Type B pancreatic cell (in vitro differentiated cells): ENCODE results near the gene KRT82. TPM values are rescaled to one million over a fixed set of nuclear protein-coding genes. Genes with fewer than 3 reads are reported as not detected.

Experiments used
- DNase-seq: peaks from one replicate; pipeline ENCODE4 v3.0.0; 2021; ENCODE audit warnings: mixed read lengths; ENCODE audit not compliant: unreplicated experiment; ENCODE audit errors: extremely low spot score
- H3K27ac Mint-ChIP-seq: 2 replicates; pipeline ENCODE4 v1.8.0; 2021; ENCODE audit warnings: mild to moderate bottlenecking, mixed read lengths
- H3K27me3 Mint-ChIP-seq: 2 replicates; pipeline ENCODE4 v1.8.0; 2021; ENCODE audit warnings: mixed read lengths
- H3K36me3 Mint-ChIP-seq: 2 replicates; pipeline ENCODE4 v1.8.0; 2021; ENCODE audit warnings: mixed read lengths
- H3K4me1 Mint-ChIP-seq: one replicate; pipeline ENCODE4 v1.8.0; 2021; ENCODE audit warnings: mixed read lengths; ENCODE audit not compliant: unreplicated experiment
- H3K4me3 Mint-ChIP-seq: 2 replicates; pipeline ENCODE4 v1.8.0; 2021; ENCODE audit warnings: mild to moderate bottlenecking, mixed read lengths
- H3K9me3 Mint-ChIP-seq: 2 replicates; pipeline ENCODE4 v1.8.0; 2021; ENCODE audit warnings: mixed read lengths
- total RNA-seq: library from RNA; stranded (reverse); gene quantifications from 2 replicates; pipeline ENCODE4 v1.2.1, GENCODE V29; 2021; ENCODE audit warnings: low replicate concordance
- TF ChIP-seq, protein P1 (sequence below): fragments of 200-600 bp; sonication (generic); conservative IDR thresholded peaks from 2 replicates; pipeline ENCODE4 v1.5.0; 2021; ENCODE audit warnings: antibody characterized with exemption, mild to moderate bottlenecking

The KRT82 gene
- total RNA-seq, 1 donor from 2014 or later: not detected

DNA sequence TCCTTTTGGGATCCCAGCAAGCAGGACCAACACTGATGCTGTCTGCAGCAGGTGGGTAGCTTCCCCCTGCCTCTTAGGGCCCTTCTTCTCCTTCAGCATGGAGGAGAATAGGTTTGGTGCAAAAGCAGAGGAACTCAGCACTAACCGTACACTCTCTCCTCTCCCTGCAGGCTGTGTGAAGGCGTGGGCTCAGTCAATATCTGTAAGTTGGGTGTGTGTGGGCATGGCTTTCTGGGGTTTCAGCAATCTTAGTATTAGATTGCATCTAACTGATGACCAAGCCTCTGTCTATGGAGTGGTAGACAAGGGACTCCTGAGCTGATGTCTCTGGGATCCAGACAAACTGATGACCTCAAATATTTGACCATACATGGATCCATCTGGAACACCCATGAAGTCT lies 53.2 kb downstream of the KRT82 start:
- Mint-ChIP-seq H3K4me1 (peaks cover 10% of the 10 kb centered on the region), H3K27ac (no peak overlapping the region), H3K4me3 (no peak overlapping the region), H3K27me3 (peaks cover 21% of the 10 kb centered on the region), H3K9me3 (no peaks in the 10 kb centered on the region), H3K36me3 (no peaks in the 10 kb centered on the region)
- TF ChIP-seq, protein P1, sequence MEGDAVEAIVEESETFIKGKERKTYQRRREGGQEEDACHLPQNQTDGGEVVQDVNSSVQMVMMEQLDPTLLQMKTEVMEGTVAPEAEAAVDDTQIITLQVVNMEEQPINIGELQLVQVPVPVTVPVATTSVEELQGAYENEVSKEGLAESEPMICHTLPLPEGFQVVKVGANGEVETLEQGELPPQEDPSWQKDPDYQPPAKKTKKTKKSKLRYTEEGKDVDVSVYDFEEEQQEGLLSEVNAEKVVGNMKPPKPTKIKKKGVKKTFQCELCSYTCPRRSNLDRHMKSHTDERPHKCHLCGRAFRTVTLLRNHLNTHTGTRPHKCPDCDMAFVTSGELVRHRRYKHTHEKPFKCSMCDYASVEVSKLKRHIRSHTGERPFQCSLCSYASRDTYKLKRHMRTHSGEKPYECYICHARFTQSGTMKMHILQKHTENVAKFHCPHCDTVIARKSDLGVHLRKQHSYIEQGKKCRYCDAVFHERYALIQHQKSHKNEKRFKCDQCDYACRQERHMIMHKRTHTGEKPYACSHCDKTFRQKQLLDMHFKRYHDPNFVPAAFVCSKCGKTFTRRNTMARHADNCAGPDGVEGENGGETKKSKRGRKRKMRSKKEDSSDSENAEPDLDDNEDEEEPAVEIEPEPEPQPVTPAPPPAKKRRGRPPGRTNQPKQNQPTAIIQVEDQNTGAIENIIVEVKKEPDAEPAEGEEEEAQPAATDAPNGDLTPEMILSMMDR: no peak
- DNase-seq: no peak

DNA sequence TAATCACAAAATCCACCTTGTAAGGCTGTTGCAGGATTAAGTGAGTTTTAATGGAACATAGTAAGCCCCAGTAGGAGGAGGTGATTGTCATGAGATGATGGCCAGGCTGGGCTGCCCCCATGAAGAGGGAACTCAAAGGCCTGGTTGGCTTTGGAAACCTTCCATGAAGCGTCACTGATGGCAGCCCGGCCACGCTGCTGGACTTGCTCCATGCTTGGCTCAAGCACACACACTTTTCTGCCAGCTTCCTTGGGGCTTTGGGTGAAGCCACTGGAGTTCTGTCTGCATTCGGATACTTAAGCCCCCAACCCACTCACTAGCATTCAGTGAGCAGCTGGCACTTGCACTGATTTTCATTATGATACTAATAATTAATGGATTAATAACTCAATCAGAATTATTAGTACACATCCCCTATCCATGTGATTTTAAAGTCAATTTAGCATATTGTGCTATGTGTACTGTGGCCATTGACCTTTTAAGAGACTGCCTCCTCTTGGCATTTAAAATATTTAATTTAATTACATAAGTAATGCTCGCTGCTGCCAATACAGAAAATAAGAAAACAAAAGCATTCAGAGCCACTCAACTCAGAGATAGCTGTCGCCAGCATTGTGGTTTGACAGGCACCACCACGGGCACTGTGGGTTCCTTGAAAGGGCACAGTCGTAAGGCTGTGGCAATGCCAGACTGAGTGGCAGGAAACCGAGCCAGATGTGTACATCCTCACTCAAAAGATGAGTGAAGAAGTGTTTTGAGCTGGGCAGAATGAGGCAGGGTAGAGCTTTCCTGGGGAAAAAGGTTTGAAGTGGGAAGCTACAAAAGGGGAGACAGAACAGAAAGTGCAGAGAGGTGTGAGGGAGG lies 54.7 kb downstream of the KRT82 start:
- Mint-ChIP-seq H3K9me3 (no peaks in the 10 kb centered on the region), H3K36me3 (no peaks in the 10 kb centered on the region), H3K27me3 (peaks cover 16% of the 10 kb centered on the region), H3K4me3 (no peak overlapping the region), H3K27ac (no peak overlapping the region), H3K4me1 (peaks cover 10% of the 10 kb centered on the region)
- TF ChIP-seq, protein P1: no peak
- no peak for DNase-seq

DNA sequence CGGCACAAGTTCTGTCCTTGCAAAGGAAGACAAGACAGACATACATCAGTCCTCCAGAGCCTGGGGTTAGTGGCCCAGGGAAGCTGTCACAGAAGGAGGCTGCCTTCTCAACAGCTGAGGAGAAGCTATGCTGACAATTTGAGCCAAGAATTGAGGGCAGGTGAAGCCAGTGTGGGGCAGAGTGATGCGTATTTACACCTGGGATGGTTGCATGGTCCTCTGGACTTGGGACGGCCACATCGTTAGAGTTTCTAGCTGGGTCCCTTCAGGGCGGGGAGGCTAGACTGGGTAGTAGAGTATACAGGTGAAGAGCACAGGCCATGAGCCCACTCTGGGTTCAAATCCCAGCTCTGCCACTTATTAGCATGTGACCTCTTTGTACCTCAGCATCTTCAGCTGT lies 55.3 kb downstream of the KRT82 start:
- Mint-ChIP-seq H3K4me1 (peaks cover 16% of the 10 kb centered on the region), H3K36me3 (no peaks in the 10 kb centered on the region), H3K4me3 (no peak overlapping the region), H3K27me3 (peaks cover 16% of the 10 kb centered on the region), H3K27ac (no peak overlapping the region), H3K9me3 (no peaks in the 10 kb centered on the region)
- no peak for DNase-seq
- TF ChIP-seq, protein P1: no peak

GRCh38 chr12:52350021-52350620 lies 56.0 kb downstream of the KRT82 start:
- no peaks in the 10 kb centered on the region for H3K36me3 Mint-ChIP-seq
- peaks cover 16% of the 10 kb centered on the region for H3K27me3 Mint-ChIP-seq
- no peaks in the 10 kb centered on the region for H3K9me3 Mint-ChIP-seq
- no peak overlapping the region for H3K27ac Mint-ChIP-seq
- peaks cover 20% of the 10 kb centered on the region for H3K4me1 Mint-ChIP-seq
- TF ChIP-seq, protein P1: no peak
- no peak overlapping the region for H3K4me3 Mint-ChIP-seq
- no peak for DNase-seq

DNA sequence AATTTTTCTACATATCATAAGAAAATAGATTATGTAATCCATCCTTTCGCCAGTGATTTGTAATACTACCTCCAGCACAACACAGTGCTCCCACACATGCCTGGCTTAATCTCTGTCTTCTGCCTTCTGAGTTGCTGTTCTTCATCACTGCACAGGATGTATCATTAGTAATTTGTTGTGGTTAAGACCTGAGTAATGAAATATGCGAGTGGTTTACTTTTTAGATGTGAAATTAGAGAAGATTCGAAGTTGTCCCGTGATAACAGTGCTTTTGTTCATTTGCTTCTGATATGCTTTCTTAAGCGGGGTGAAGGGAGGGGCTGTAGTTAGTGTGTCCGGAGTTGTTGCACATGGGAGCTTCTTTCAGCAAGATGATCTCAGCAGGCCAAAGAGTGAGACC lies 56.9 kb downstream of the KRT82 start:
- TF ChIP-seq, protein P1: no peak
- H3K27me3 Mint-ChIP-seq: peaks cover 14% of the 10 kb centered on the region
- peaks cover 21% of the 10 kb centered on the region for H3K4me1 Mint-ChIP-seq
- no peak overlapping the region for H3K27ac Mint-ChIP-seq
- H3K4me3 Mint-ChIP-seq: no peak overlapping the region
- no peak for DNase-seq
- no peaks in the 10 kb centered on the region for H3K9me3 Mint-ChIP-seq
- H3K36me3 Mint-ChIP-seq: no peaks in the 10 kb centered on the region
